IPS-20b (cell line): ENCODE results near the gene ARHGAP24.

Source experiments
- H3K27ac ChIP-seq: one replicate; pipeline ENCODE4 v1.5.1; 2013; ENCODE audit warnings: low read length
- H3K27me3 ChIP-seq: 2 replicates; pipeline ENCODE4 v1.6.1; 2013; ENCODE audit warnings: mild to moderate bottlenecking, low read length, inconsistent platforms; ENCODE audit not compliant: insufficient read depth
- H3K36me3 ChIP-seq: 2 replicates; pipeline ENCODE4 v1.6.1; 2013; ENCODE audit warnings: low read depth, mild to moderate bottlenecking, inconsistent platforms, low read length, moderate library complexity; ENCODE audit not compliant: insufficient read depth
- H3K4me1 ChIP-seq: 2 replicates; pipeline ENCODE4 v1.6.1; 2013; ENCODE audit warnings: mild to moderate bottlenecking, control low read depth, inconsistent platforms, low read length, moderate library complexity; ENCODE audit not compliant: insufficient read depth
- H3K4me3 ChIP-seq: 2 replicates; pipeline ENCODE4 v1.5.1; 2013; ENCODE audit warnings: mild to moderate bottlenecking, low read length, inconsistent platforms
- H3K9ac ChIP-seq: 2 replicates; pipeline ENCODE4 v1.6.1; 2013; ENCODE audit warnings: low read depth, mild to moderate bottlenecking, inconsistent platforms, low read length, moderate library complexity
- H3K9me3 ChIP-seq: 2 replicates; pipeline ENCODE4 v1.6.1; 2013; ENCODE audit warnings: mild to moderate bottlenecking, low read depth, low read length, inconsistent platforms; ENCODE audit not compliant: insufficient read depth

ARHGAP24 gene

DNA sequence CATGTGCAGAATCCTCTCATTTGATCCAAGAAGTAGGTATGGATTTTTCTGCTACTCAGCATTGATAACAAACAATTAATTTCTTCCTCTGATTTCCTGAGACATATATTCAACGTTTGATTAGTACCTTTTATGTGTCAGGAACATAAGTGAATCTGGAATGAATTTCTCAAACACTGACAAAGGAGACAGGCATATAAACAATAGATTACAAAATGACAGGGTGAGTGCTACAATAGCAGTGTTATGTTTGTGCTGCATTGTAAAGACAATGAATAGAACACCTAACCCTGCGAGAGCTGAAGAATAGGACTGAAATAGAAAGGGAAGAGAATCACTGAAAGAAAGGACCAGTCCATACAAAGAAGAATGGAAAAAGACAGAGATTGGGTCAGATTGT is 52.9 kb downstream of the ARHGAP24 start:
- Histone ChIP-seq H3K4me3 (no peak overlapping the region), H3K36me3 (no peaks in the 10 kb centered on the region), H3K27me3 (no peaks in the 10 kb centered on the region), H3K9ac (no peak overlapping the region), H3K27ac (no peak overlapping the region), H3K4me1 (no peaks in the 10 kb centered on the region), H3K9me3 (no peaks in the 10 kb centered on the region)

- H3K27me3 ChIP-seq: no peaks in the 10 kb centered on the region
- H3K4me3 ChIP-seq: no peak overlapping the region
- H3K9me3 ChIP-seq: no peaks in the 10 kb centered on the region
- no peak overlapping the region for H3K27ac ChIP-seq
- no peaks in the 10 kb centered on the region for H3K36me3 ChIP-seq
- no peak overlapping the region for H3K9ac ChIP-seq
- no peaks in the 10 kb centered on the region for H3K4me1 ChIP-seq
Measured at GRCh38 chr4:85531560-85532341, 56.8 kb downstream of the ARHGAP24 start.

DNA sequence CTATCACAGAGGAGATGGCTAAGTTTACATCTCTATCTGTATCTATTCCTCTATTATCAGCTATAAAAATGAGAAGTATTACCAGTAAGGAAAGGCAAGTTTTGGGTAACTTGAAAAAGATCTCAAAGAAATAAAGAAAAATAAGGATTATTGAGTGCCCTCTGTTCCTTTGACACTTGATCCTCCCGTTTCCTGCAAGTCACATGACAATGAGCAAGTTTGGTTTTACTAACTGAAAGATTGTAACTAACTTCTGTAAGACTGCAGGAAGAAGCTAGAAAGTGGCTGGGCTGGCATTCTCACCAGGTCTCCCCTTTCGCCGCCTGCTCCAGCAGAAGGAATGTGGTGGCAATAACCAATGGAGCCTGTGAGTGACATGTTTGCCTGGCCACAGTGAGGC is 59.2 kb downstream of the ARHGAP24 start:
- Histone ChIP-seq H3K4me3 (no peak overlapping the region), H3K27me3 (no peaks in the 10 kb centered on the region), H3K27ac (no peak overlapping the region), H3K36me3 (no peaks in the 10 kb centered on the region), H3K9me3 (no peaks in the 10 kb centered on the region), H3K9ac (no peak overlapping the region), H3K4me1 (no peaks in the 10 kb centered on the region)

DNA sequence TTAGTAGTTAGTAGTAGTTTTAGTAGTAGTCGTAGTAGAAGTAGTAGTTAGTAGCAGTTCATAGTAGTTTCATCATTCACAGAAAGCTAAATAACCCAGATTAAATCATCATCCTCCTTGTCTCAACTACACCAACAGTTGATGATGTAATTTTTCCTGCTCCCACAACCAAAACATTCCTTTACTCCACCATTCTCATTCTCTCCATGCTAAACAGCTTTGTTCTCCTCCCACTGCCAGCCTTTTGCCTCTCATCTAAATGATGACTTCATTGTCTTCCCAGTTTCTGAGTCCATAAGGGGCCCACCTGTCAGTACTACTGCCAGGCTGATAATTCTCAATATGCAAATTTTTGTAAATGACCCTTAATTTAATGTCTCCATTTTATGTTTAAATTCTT is 68.9 kb downstream of the ARHGAP24 start:
- Histone ChIP-seq H3K4me3 (no peak overlapping the region), H3K27ac (no peak overlapping the region), H3K27me3 (no peaks in the 10 kb centered on the region), H3K36me3 (no peaks in the 10 kb centered on the region), H3K9ac (no peak overlapping the region), H3K4me1 (no peaks in the 10 kb centered on the region; the same call in 1 of the 2 replicates), H3K9me3 (no peaks in the 10 kb centered on the region)

- H3K36me3 ChIP-seq: no peaks in the 10 kb centered on the region
- no peaks in the 10 kb centered on the region for H3K9me3 ChIP-seq
- H3K27ac ChIP-seq: no peak overlapping the region
- H3K4me3 ChIP-seq: no peak overlapping the region
- H3K27me3 ChIP-seq: no peaks in the 10 kb centered on the region
- H3K9ac ChIP-seq: no peak overlapping the region
- no peaks in the 10 kb centered on the region; the same call in 1 of the 2 replicates for H3K4me1 ChIP-seq
Measured at GRCh38 chr4:85544751-85545150, 69.8 kb downstream of the ARHGAP24 start.

DNA sequence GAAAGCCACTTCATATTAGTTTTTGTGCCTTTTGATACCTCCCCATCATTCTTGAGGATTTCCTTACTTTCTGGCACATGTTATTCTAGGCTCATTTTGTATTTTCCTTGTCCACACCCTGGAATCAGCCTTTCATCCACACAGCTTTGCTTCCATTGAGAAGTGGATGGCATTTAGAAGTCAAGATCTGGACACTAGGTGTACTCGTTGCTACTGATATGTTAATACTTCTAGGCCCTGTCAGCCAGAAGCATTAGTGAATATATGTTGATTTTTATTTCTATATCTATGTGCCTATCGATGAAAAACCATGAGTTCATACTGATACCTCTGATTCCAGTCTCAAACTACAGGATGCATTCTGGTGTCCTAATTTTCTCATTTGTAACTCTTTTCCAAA is 73.2 kb downstream of the ARHGAP24 start:
- Histone ChIP-seq H3K36me3 (no peaks in the 10 kb centered on the region), H3K27me3 (no peaks in the 10 kb centered on the region), H3K27ac (no peak overlapping the region), H3K4me1 (no peaks in the 10 kb centered on the region; the same call in 1 of the 2 replicates), H3K4me3 (no peak overlapping the region), H3K9me3 (no peaks in the 10 kb centered on the region), H3K9ac (no peak overlapping the region)

DNA sequence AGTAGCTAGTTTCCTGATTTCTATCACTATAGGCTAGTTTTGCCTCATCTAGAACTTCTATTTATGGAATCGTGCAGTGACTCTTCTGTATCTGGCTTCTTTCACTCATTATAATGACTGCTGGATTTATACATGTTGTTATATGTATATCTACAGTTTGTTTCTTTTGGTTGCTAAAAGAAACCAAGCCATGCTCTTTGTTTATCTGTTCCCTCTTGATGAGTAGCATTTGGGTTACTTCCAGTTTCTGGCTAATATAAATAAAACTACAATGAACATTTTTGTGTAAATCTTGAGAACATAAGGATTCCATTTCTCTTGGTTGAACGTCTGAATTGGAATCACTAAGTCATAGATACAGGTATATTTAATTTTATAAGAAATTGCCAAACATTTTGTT is 73.9 kb downstream of the ARHGAP24 start:
- Histone ChIP-seq H3K4me3 (no peak overlapping the region), H3K36me3 (no peaks in the 10 kb centered on the region), H3K27me3 (no peaks in the 10 kb centered on the region), H3K9me3 (peaks cover 4% of the 10 kb centered on the region; the same call in 1 of the 2 replicates), H3K4me1 (no peaks in the 10 kb centered on the region; the same call in 1 of the 2 replicates), H3K9ac (no peak overlapping the region), H3K27ac (no peak overlapping the region)

DNA sequence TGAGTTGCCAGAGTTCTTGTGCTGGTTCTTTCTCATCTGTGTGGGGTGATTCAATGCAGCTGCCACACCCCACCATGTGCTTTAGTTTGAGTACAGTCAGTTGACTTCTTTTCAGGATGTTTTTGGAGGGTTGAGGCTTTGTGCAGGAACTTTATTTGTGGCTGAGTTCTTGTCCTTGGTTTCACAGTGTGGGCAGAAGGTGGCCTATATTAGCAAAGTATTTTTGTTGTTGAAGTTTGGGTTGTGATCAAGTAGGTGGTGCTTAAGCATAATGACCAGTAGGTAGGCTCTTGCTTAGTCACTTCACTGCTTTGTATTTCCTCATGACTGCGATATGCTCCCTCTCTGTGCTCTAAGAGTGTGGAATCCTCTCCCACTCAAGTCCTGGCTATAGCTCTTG is 80.3 kb downstream of the ARHGAP24 start:
- peaks cover 6% of the 10 kb centered on the region; the same call in 1 of the 2 replicates for H3K9me3 ChIP-seq
- no peaks in the 10 kb centered on the region for H3K27me3 ChIP-seq
- H3K9ac ChIP-seq: no peak overlapping the region
- H3K27ac ChIP-seq: no peak overlapping the region
- no peak overlapping the region for H3K4me3 ChIP-seq
- no peaks in the 10 kb centered on the region for H3K4me1 ChIP-seq
- no peaks in the 10 kb centered on the region for H3K36me3 ChIP-seq

DNA sequence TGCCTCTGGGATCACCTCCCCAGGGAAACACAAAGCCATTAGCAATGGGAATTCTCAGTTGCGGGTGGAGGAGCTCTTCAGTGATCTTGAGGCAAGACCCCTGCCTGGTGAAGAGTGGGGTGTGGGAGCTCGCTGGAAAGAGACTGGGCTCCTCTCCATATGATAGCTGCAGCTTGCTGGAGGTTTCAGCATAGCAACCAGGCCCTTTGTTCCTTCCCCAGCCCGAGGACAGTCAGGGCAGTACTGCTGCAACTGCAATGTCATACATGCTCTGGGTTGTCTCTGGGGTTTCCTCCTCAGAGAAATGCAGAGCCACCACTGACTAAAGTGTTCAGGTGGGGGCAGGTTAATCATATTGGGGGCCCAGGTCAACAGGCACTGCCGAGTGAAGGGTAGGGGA is 81.3 kb downstream of the ARHGAP24 start:
- Histone ChIP-seq H3K4me3 (no peak overlapping the region), H3K9ac (no peak overlapping the region), H3K9me3 (peaks cover 6% of the 10 kb centered on the region; the same call in 1 of the 2 replicates), H3K36me3 (no peaks in the 10 kb centered on the region), H3K4me1 (no peaks in the 10 kb centered on the region), H3K27me3 (no peaks in the 10 kb centered on the region), H3K27ac (no peak overlapping the region)

GRCh38 chr4:85557016-85557901 is 82.3 kb downstream of the ARHGAP24 start:
- no peaks in the 10 kb centered on the region for H3K36me3 ChIP-seq
- no peak overlapping the region for H3K27ac ChIP-seq
- H3K4me3 ChIP-seq: no peak overlapping the region
- H3K9me3 ChIP-seq: peaks cover 6% of the 10 kb centered on the region; the same call in 1 of the 2 replicates
- H3K4me1 ChIP-seq: no peaks in the 10 kb centered on the region
- no peaks in the 10 kb centered on the region for H3K27me3 ChIP-seq
- no peak overlapping the region for H3K9ac ChIP-seq

GRCh38 chr4:85565761-85566480 is 91.0 kb downstream of the ARHGAP24 start:
- Histone ChIP-seq H3K27ac (no peak overlapping the region), H3K9me3 (no peaks in the 10 kb centered on the region), H3K9ac (no peak overlapping the region), H3K27me3 (no peaks in the 10 kb centered on the region), H3K4me1 (no peaks in the 10 kb centered on the region; the same call in 1 of the 2 replicates), H3K4me3 (no peak overlapping the region), H3K36me3 (no peaks in the 10 kb centered on the region)
